A204.1 (cell line): Measurements from ENCODE around the gene MSANTD2.

Experiments used
- FAIRE-seq: peaks from 2 replicates; lab custom pipeline; 2012; peaks lifted over from hg19 to GRCh38; lab: Jason Lieb, UNC

MSANTD2 gene

DNA sequence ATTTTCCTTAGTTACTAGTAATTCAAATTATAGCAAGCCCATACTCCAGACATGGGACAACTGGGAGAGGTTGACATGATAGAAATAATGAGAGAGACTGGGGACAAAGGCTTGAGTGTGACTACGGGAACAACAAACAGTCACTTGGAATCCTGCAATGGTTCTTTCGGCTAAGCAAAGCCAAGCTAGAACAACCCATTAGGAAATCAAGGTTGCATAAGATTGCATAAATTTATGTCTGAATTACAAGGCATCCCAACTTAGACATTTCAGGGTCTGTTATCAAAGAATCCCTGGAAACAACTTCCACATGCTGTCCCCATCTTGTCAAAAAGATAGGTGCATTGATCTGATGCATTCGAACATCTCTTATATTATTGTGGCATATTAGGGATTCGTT, 70.6 kb downstream of the MSANTD2 start:
- no peak for FAIRE-seq

DNA sequence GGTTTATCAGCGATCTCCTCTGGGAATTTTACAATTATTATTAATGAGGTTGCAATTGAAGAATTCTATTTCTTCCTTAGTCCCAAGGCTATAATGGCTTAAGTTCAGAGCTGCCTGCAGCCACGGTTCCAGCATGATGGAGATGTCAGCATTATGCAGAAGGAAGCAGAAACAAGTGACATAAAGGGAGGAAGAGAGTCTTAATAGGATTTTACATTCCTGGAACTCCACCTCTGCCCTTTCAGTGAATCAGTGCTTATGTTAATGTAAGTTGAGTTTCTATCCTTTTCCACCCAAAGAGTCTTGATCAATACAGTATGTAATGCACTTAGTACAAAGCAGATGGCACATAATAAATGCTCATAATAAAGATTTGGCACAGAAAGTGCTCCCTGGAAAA, 72.1 kb downstream of the MSANTD2 start:
- FAIRE-seq: no peak

DNA sequence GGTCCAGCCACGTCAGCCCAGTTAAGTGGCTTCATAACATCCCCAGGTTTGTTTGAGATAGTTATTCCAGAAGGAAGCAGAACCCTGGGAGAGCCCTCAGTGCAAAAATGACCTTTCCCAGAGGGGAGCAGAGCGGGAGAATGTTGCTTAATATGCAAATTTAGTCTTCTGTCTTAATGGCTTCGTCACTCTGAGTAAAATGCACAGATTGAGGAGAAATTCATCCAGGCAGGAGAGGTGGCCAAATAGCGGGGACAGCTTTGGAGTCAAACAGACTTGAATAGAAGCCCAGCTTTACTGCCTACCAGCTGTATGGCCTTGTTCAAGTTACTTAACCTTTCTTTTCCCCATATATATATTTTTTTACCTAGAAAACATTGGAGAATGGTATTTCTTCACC, 72.7 kb downstream of the MSANTD2 start:
- FAIRE-seq: no peak

DNA sequence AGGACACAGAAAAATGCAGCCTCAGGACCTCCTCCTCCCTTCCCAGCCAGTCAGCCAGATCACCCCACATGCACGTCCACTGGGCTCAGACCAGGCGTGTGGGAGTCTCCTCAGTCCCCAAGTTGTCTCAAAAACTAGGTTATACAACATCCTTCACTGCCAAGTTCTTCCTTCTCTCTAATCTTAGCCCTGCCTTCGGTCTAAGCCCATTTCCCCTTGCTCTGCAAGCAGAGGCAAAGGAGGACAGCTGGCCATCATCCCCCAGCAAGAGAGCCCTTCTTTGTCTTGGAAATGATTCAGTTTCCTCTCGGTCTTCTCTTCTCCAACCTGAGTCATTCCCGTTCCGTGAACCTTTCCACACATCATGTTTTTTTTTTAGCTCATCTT, 74.5 kb downstream of the MSANTD2 start:
- no peak for FAIRE-seq

DNA sequence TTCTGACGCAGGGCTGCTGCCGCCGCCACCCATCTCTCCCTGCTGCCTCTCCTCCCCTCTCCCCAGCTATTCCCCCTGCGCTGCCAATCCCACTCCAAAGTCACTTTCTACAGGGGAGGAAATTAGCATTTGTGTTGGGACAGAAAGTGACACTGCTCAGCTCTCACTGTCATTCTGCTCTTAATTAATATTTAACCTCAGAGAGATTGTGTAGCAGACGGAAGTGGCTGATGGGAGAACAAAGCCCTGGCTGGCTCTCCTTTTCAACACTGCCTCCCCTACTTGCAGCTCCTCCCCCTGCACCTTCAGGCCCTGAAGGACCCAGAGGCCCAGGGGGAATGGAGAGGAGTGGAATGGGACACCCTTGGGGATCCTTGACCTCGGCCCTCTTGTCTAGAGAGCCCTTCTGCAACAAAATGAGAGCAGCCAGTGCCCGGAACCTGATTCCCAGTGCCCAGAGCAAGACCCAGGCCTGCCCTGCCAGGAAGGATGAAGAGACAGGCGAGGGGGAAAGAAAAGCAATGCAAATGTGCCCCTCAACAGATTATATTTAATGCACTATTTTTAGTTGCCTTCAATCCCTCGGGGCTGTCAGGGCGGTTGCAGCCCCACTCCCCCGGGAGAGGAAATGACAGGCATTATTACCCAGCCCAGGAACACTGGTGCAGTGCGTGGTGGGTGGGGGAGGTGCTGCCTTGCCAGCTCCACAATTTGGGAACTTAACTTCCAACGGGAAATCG, 75.1 kb downstream of the MSANTD2 start:
- no peak for FAIRE-seq

DNA sequence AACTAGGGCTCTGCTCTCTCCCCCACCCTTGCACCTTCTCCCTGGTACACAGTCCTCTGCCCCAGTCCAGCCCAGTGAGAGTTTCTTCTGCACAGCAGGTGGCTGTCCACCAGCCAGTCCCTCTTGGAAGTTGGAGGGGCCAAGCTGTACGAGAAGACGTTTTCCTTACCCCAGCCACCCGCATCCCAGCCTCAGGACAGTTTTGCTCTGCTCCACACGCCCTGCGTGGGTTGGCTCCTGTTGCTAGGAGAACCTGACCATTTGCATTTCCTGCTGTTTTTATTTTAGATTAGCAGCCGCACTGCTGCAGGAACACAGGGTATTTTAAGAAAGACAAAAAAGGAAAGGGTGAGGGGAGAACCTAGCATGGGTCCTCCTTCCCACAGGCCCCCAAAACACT, 78.0 kb downstream of the MSANTD2 start:
- no peak for FAIRE-seq

DNA sequence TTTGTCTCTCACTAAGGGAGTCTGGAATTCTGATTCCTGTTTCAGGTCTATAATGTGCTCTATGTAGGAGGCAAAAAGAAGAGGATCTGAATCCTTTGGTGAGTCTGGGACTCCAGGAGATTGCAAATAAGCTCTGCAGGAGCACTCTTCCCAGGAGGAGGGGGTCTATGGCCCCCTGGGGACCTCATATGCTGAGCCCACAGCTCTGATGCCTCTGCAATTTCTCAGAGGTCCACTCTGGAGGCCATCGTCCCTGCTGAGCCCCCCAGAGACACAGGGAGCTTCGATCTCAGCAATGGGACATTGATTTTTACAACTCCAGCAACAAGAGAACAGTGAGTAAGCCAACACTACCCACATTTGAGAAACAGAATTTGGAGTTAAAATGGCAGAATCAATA, 80.7 kb downstream of the MSANTD2 start:
- no peak for FAIRE-seq

DNA sequence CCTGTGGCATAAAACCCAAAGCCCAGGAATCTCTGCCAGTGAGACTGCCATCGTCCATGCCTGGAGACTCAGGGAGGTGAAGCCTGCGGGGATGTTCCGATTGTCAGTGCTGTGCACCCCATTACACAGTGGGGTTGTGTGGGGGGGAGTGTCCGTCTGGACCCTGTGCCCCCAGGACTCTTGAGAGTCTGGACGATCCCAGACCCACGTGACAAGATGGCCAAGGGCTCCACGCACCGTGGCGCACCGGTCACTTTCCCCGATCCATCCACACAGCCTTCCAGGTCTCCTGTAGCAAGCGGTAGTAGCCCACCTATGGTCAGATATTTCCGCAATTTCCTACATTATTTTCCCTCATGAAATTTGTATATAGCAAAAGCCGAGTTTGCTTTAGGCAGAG, 81.4 kb downstream of the MSANTD2 start:
- no peak for FAIRE-seq

DNA sequence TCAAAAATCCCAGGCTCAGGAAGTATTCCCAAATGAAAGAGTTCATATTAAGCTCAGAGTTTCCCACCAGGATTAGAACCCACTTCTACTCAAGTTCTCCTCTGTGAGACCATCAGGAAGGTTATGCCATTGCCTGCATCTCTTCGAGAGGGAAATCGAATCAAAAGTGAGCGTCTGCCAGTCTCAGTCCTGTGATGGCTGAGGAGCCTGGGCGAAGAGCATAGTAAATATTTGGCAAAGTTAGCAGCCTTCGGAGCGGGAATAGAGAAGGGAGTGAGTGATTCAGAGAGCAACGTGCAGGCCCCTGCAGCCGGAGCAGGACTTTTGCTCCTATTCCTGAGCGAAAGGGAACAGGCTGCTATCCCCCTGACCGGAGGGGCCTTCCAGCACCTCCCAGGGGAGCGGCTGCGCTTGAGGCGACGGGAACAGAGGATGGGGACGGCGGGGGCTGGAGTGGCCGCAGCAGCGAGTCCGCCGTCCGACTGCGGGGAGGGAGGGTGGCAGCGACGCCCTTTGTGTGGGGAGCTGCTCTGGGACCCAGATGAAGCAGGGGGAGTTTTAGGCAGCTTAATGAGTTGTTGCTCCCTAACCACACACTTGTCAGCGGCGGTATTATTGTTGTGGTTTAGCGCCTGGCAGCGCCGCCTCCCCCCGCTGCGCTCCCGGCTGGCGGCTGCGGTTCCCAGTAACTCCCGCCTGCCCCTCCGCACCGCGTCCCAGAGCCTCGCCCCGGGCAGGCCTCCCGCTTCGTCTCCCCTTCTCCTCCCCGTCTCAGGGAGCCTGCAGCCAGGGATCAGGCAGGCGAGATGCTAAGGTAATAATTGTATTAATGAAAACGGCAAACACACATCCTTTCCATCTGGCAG, 82.2 kb downstream of the MSANTD2 start:
- FAIRE-seq: no peak

DNA sequence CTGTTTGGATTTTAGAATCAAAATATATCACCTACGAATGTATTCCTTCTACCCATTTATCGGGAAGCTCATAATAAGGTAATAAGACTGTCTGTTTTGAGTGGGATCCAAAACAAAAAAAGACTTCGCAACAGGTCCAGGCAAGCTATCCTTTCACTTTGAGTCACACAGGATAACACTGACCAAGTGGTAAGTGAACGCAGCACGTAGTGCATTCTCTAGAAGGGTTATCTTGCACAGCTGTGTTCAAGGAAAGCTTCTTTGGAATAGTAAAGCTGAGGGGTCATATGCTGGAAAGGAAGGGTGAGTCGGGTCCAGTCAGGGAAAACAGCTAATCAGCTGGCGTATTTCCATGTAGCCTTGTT, 82.8 kb downstream of the MSANTD2 start:
- no peak for FAIRE-seq

DNA sequence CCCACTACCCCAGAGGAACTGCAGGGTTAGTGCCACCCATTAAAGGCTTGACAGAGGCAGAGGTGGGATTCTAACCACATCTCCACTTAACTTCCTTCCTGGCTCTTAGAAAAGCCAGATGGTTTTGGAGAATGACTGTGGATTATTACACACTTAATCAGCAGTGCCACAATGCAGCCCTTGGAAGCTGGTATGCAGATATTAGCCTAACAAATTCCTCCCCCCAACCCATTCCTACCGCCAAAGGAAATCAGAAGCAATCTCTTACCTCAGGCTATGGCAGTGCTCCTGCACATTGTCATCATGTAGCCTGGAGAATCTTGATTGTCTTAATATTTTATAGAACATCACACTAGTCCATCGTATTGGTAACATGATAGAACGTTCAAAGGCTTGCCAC, 83.6 kb downstream of the MSANTD2 start:
- no peak for FAIRE-seq
